Measurements from ENCODE around the gene SPARC.

DNA sequence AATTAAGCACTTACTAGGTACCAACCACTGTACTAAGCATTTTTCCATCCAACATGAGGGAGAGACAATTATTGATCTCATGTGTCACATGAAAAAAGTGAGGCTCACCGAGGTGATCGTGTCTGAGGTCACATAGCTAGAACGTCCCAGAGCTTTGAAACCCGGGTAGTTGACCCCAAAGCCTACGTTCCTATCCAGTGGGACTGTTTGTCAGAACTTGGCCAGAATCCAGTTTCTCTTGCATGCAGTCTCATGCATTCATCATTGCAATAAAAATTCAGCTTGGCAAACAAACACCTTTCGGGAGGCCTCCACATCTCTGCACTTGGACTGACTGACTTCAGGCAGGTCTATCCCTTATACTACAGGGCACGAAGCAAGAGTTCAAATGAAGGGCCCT, 72.2 kb downstream of the SPARC start:
- TF ChIP-seq, protein P1, sequence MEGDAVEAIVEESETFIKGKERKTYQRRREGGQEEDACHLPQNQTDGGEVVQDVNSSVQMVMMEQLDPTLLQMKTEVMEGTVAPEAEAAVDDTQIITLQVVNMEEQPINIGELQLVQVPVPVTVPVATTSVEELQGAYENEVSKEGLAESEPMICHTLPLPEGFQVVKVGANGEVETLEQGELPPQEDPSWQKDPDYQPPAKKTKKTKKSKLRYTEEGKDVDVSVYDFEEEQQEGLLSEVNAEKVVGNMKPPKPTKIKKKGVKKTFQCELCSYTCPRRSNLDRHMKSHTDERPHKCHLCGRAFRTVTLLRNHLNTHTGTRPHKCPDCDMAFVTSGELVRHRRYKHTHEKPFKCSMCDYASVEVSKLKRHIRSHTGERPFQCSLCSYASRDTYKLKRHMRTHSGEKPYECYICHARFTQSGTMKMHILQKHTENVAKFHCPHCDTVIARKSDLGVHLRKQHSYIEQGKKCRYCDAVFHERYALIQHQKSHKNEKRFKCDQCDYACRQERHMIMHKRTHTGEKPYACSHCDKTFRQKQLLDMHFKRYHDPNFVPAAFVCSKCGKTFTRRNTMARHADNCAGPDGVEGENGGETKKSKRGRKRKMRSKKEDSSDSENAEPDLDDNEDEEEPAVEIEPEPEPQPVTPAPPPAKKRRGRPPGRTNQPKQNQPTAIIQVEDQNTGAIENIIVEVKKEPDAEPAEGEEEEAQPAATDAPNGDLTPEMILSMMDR (IDR thresholded peaks at IDR 0.05): no peak
- no peak for TF ChIP-seq POLR2A (IDR thresholded peaks at IDR 0.05)

Measured in body of pancreas (tissue), 4 donors.